ENCODE measurements around the gene STX18. TPM values are rescaled to one million over a fixed set of nuclear protein-coding genes. Genes with fewer than 3 reads are reported as not detected.
A peak's percentile ranks its signal among the peaks of the same experiment; 100 is the strongest.

Gene STX18
- total and polyA plus RNA-seq, 2 of the 13 experiments (the other 11 are each of a cell fraction or from before 2014, with no cell fraction given): 23.9 to 37.1 TPM

DNA sequence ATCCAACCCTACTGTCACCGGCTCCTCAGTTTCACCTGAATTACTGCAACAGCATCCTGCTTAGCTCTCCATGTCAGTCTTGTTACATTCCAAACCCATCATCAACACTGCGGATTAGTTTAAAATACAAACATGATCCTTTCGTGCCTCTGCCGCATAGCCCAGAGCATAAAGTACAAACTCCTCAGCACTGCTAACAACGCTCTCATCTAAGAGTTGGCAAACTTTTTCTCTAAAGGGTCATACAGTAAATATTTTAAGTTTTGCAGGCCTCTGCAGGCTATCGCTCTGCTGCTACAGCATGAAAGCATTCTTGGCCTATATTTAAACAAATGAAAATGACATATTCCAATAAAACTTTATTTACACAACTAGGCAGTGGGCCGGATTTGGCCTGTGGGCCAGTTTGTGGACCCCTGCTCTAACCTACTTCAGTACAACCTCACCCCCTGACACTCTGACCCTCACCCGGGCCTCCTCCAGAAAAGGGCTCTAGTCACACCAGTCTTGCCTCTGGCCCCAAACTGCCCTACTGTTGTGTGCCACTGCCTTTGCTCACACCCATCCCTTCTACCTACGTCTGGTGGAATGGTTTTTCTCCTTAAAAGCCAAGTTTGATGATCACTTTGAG lies 7.2 kb downstream of the STX18 start:
- no peaks in the 10 kb centered on the region for H3K36me3 ChIP-seq (replicated peaks in 1 of 2; ENCODE audit: control insufficient read depth in 1 of 2, insufficient read depth in 2 of 2, low read length in 2 of 2)
- H3K9ac ChIP-seq (ENCODE audit: insufficient read depth, low read depth, low read length): no peak overlapping the region
- intact Hi-C loops (cut with micrococcal nuclease; ENCODE audit: unreplicated experiment): no loop called here
- DNase-seq (ENCODE audit: low spot score) (peak; percentile 59), ATAC-seq (peak; percentile 89), FAIRE-seq (peak; percentile 64)
- in situ Hi-C loops (cut with HindIII; ENCODE audit: extremely low pct_ligation_motif_present, low pct_unique_long_range_greater_than_20kb): no loop called here
- H3K4me3 ChIP-seq (replicated peaks in 1 of 3; ENCODE audit: insufficient read depth in 1 of 3, low read depth in 2 of 3, low read length in 3 of 3): peak overlapping the region in 2 of 3 experiments; percentile 18 to 23; a peak in 3 of 6 replicates
- no peak overlapping the region for H2AFZ ChIP-seq (ENCODE audit: low read length)
- H3K9me3 ChIP-seq (ENCODE audit: low read length): no peaks in the 10 kb centered on the region
- H3K79me2 ChIP-seq (ENCODE audit: insufficient read depth, low read length): peaks cover 77% of the 10 kb centered on the region
- peak overlapping the region; percentile 65 for H3K27ac ChIP-seq (ENCODE audit: extremely low read length, insufficient read depth, low read length)
- no peaks in the 10 kb centered on the region for H3K27me3 ChIP-seq (ENCODE audit: control insufficient read depth in 1 of 2, insufficient read depth in 2 of 2, low read length in 2 of 2)
- H4K20me1 ChIP-seq (ENCODE audit: insufficient read depth, low read length): no peaks in the 10 kb centered on the region; the same call in 1 of the 2 replicates
- ChIA-PET CTCF (ENCODE audit: low intra/inter-chr PET ratio, low total read pairs) (no interaction called here), POLR2A (no interaction called here)
- BruUV-seq (replicated peaks): no TSS peak
- WGBS (ENCODE audit: low lambda C conversion rate): 24% methylated on average over 9 of the region's 9 CpGs
- H3K4me1 ChIP-seq (ENCODE audit: insufficient read depth, low read length): peaks cover 56% of the 10 kb centered on the region
- peak overlapping the region; percentile 60 for H3K4me2 ChIP-seq (ENCODE audit: low read depth, low read length)
- TF ChIP-seq ZNF496 (CRISPR knock-in tag; IDR thresholded peaks at IDR 0.05; ENCODE audit: insufficient replicate concordance) (no peak), ZNF441 (CRISPR knock-in tag; IDR thresholded peaks at IDR 0.05; ENCODE audit: borderline replicate concordance) (no peak), HNF4A (CRISPR knock-in tag; IDR thresholded peaks at IDR 0.05) (peak; percentile 39; the same call in 1 of the 2 replicates), TFE3 (CRISPR knock-in tag; IDR thresholded peaks at IDR 0.05) (no peak), KMT2A (CRISPR knock-in tag; IDR thresholded peaks at IDR 0.05) (0 out of 2 replicates have a peak, but pooled peaks have one; percentile 26), PITX1 (CRISPR knock-in tag; IDR thresholded peaks at IDR 0.05) (0 out of 2 replicates have a peak, but pooled peaks have one; percentile 27), LCORL (IDR thresholded peaks at IDR 0.05) (no peak), LCORL (CRISPR knock-in tag; IDR thresholded peaks at IDR 0.05) (peak; percentile 20; the same call in 1 of the 2 replicates), ZFYVE20 (CRISPR knock-in tag; IDR thresholded peaks at IDR 0.05; ENCODE audit: borderline replicate concordance, low read depth) (no peak), ARID5B (CRISPR knock-in tag; IDR thresholded peaks at IDR 0.05) (peak; percentile 26; the same call in 1 of the 2 replicates), MAFF (IDR thresholded peaks at IDR 0.05; ENCODE audit: low read depth, low read length) (no peak), SALL1 (CRISPR knock-in tag; IDR thresholded peaks at IDR 0.05) (peak; percentile 31; the same call in 1 of the 2 replicates)
- TF ChIP-seq, protein P1, sequence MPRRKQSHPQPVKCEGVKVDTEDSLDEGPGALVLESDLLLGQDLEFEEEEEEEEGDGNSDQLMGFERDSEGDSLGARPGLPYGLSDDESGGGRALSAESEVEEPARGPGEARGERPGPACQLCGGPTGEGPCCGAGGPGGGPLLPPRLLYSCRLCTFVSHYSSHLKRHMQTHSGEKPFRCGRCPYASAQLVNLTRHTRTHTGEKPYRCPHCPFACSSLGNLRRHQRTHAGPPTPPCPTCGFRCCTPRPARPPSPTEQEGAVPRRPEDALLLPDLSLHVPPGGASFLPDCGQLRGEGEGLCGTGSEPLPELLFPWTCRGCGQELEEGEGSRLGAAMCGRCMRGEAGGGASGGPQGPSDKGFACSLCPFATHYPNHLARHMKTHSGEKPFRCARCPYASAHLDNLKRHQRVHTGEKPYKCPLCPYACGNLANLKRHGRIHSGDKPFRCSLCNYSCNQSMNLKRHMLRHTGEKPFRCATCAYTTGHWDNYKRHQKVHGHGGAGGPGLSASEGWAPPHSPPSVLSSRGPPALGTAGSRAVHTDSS (CRISPR knock-in tag; conservative IDR thresholded peaks at IDR 0.05): no peak
- TF ChIP-seq, protein P2, sequence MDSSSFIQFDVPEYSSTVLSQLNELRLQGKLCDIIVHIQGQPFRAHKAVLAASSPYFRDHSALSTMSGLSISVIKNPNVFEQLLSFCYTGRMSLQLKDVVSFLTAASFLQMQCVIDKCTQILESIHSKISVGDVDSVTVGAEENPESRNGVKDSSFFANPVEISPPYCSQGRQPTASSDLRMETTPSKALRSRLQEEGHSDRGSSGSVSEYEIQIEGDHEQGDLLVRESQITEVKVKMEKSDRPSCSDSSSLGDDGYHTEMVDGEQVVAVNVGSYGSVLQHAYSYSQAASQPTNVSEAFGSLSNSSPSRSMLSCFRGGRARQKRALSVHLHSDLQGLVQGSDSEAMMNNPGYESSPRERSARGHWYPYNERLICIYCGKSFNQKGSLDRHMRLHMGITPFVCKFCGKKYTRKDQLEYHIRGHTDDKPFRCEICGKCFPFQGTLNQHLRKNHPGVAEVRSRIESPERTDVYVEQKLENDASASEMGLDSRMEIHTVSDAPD (CRISPR knock-in tag; IDR thresholded peaks at IDR 0.05): no peak

Measured in HepG2 (cell line).